MM.1S (cell line): ENCODE measurements around the gene FXYD7.
A peak's percentile ranks its signal among the peaks of the same experiment; 100 is the strongest.

Experiments
- DNase-seq: peaks from one replicate; pipeline ENCODE4 v3.0.0-alpha.2; 2015
- H2AFZ ChIP-seq: fragments of 300-600 bp; sonication (generic); 2 replicates; pipeline ENCODE4 v1.6.0; 2016; ENCODE audit warnings: antibody characterized with exemption, low read length
- H3F3A ChIP-seq: fragments of 300-600 bp; sonication (generic); 2 replicates; pipeline ENCODE4 v1.6.1; 2016; ENCODE audit warnings: mild to moderate bottlenecking, antibody characterized with exemption, low read length, moderate library complexity, mixed read lengths; ENCODE audit not compliant: insufficient read depth
- H3K27ac ChIP-seq: fragments of 300-600 bp; sonication (generic); 2 replicates; pipeline ENCODE4 v1.5.1; 2016; ENCODE audit warnings: mild to moderate bottlenecking, low read length
- H3K27me3 ChIP-seq: fragments of 300-600 bp; sonication (generic); replicated peaks from 2 replicates; pipeline ENCODE4 v1.6.0; 2016; ENCODE audit warnings: low read length; ENCODE audit not compliant: insufficient read depth
- H3K36me3 ChIP-seq: fragments of 300-600 bp; sonication (generic); replicated peaks from 2 replicates; pipeline ENCODE4 v1.6.1; 2016; ENCODE audit warnings: mild to moderate bottlenecking, low read length, mixed read lengths; ENCODE audit not compliant: insufficient read depth
- H3K4me1 ChIP-seq: fragments of 300-600 bp; sonication (generic); 2 replicates; pipeline ENCODE4 v1.6.1; 2016; ENCODE audit warnings: low read length, mixed read lengths
- H3K4me2 ChIP-seq: fragments of 300-600 bp; sonication (generic); 2 replicates; pipeline ENCODE4 v1.6.0; 2016; ENCODE audit warnings: low read depth, low read length
- H3K4me3 ChIP-seq: fragments of 300-600 bp; sonication (generic); 2 replicates; pipeline ENCODE4 v1.5.1; 2016; ENCODE audit warnings: low read length, mixed read lengths
- H3K79me2 ChIP-seq: fragments of 300-600 bp; sonication (generic); 2 replicates; pipeline ENCODE4 v1.6.1; 2016; ENCODE audit warnings: mixed run types, low read length, mixed read lengths
- H3K9ac ChIP-seq: fragments of 300-600 bp; sonication (generic); 2 replicates; pipeline ENCODE4 v1.6.1; 2016; ENCODE audit warnings: low read length, mixed read lengths
- H3K9me2 ChIP-seq: fragments of 300-600 bp; sonication (generic); replicated peaks from 2 replicates; pipeline ENCODE4 v1.6.1; 2016; ENCODE audit warnings: mild to moderate bottlenecking, low read length, mixed read lengths; ENCODE audit not compliant: insufficient read depth
- H3K9me3 ChIP-seq: fragments of 300-600 bp; sonication (generic); replicated peaks from 2 replicates; pipeline ENCODE4 v1.6.1; 2016; ENCODE audit warnings: mild to moderate bottlenecking, low read length, mixed read lengths; ENCODE audit not compliant: insufficient read depth
- H4K20me1 ChIP-seq: fragments of 300-600 bp; sonication (generic); 2 replicates; pipeline ENCODE4 v1.6.1; 2016; ENCODE audit warnings: mild to moderate bottlenecking, low read length, moderate library complexity, mixed read lengths; ENCODE audit not compliant: insufficient read depth
- CTCF ChIP-seq: fragments of 300-600 bp; sonication (generic); IDR thresholded peaks from 2 replicates; pipeline ENCODE4 v1.5.1; 2016; ENCODE audit warnings: antibody characterized with exemption, low read length, mixed read lengths
- EZH2 ChIP-seq: fragments of 300-600 bp; sonication (generic); optimal IDR thresholded peaks from 2 replicates; pipeline ENCODE3; 2017; ENCODE audit warnings: low read depth, mild to moderate bottlenecking, antibody characterized with exemption, low read length, mixed read lengths
- EZH2phosphoT487 ChIP-seq: fragments of 300-600 bp; sonication (generic); IDR thresholded peaks from 2 replicates; pipeline ENCODE4 v1.6.1; 2018; ENCODE audit warnings: antibody characterized with exemption, low read length

The FXYD7 gene

GRCh38 chr19:35112995-35113688, 29.9 kb upstream of the FXYD7 start:
- no peak overlapping the region for H3K4me3 ChIP-seq
- H3K27me3 ChIP-seq: peaks cover 72% of the 10 kb centered on the region
- H3K36me3 ChIP-seq: no peaks in the 10 kb centered on the region
- H3K4me2 ChIP-seq: no peak overlapping the region
- TF ChIP-seq CTCF (no peak), EZH2 (no peak), EZH2phosphoT487 (no peak)
- no peaks in the 10 kb centered on the region for H4K20me1 ChIP-seq
- no peak overlapping the region for H2AFZ ChIP-seq
- H3F3A ChIP-seq: no peaks in the 10 kb centered on the region
- H3K9me3 ChIP-seq: no peaks in the 10 kb centered on the region
- H3K27ac ChIP-seq: no peak overlapping the region
- H3K9ac ChIP-seq: no peak overlapping the region
- no peaks in the 10 kb centered on the region for H3K9me2 ChIP-seq
- no peaks in the 10 kb centered on the region for H3K79me2 ChIP-seq
- no peaks in the 10 kb centered on the region for H3K4me1 ChIP-seq
- no peak for DNase-seq

GRCh38 chr19:35114353-35115176, 28.5 kb upstream of the FXYD7 start:
- peak; percentile 33 for DNase-seq
- Histone ChIP-seq H3K4me2 (no peak overlapping the region), H2AFZ (no peak overlapping the region), H3K79me2 (no peaks in the 10 kb centered on the region), H3K4me3 (no peak overlapping the region), H3K36me3 (no peaks in the 10 kb centered on the region), H3K9ac (no peak overlapping the region), H4K20me1 (no peaks in the 10 kb centered on the region), H3K4me1 (no peaks in the 10 kb centered on the region), H3K9me3 (no peaks in the 10 kb centered on the region), H3K27me3 (peaks cover 68% of the 10 kb centered on the region), H3K9me2 (no peaks in the 10 kb centered on the region), H3K27ac (no peak overlapping the region), H3F3A (no peaks in the 10 kb centered on the region)
- TF ChIP-seq EZH2 (no peak), CTCF (peak; percentile 95)

- no peak for DNase-seq
- H2AFZ ChIP-seq: no peak within 1 kb of the TSS
- H3K9ac ChIP-seq: no peak within 1 kb of the TSS
Observed at GRCh38 chr19:35115177-35115951, 27.7 kb upstream of the FXYD7 start, which contains the start of gene FXYD3. Gene FXYD3 (plus strand): TSS chr19:35115823. CDS start chr19:35119377, 3,554 bp downstream.

More at GRCh38 chr19:35115177-35115951, 27.7 kb upstream of the FXYD7 start, which contains the start of gene FXYD3:
- TF ChIP-seq CTCF: no peak
- no peak for TF ChIP-seq EZH2
- no peak for TF ChIP-seq EZH2phosphoT487
- Histone ChIP-seq H3K79me2 (no peaks in the 10 kb centered on the region), H3K9me3 (no peaks in the 10 kb centered on the region), H3K4me1 (no peaks in the 10 kb centered on the region), H3K27me3 (peaks cover 69% of the 10 kb centered on the region), H3K4me3 (no peak within 1 kb of the TSS), H4K20me1 (no peaks in the 10 kb centered on the region), H3K4me2 (no peak within 1 kb of the TSS), H3F3A (no peaks in the 10 kb centered on the region), H3K36me3 (no peaks in the 10 kb centered on the region), H3K9me2 (no peaks in the 10 kb centered on the region), H3K27ac (no peak within 1 kb of the TSS)
